ENCODE results near the gene EXOSC5.
A peak's percentile ranks its signal among the peaks of the same experiment; 100 is the strongest.
"Not testable (repeated sequence)": the region's sequence is repeated elsewhere in the genome, so short reads cannot be mapped to it uniquely, and the experiment has no call there.

Gene EXOSC5

GRCh38 chr19:41437944-41438574 is 40.9 kb upstream of the EXOSC5 start:
- peaks cover 17% of the 10 kb centered on the region; the same call in 1 of the 2 replicates for H3K79me2 ChIP-seq (ENCODE audit: insufficient read depth, low read length)
- H2AFZ ChIP-seq (ENCODE audit: low read length) = no peak overlapping the region
- H3K27me3 ChIP-seq (ENCODE audit: insufficient read depth, low read length, poor library complexity, severe bottlenecking) = no peaks in the 10 kb centered on the region
- peak overlapping the region; percentile 91 for H3K4me2 ChIP-seq (ENCODE audit: low read depth, low read length, poor library complexity, severe bottlenecking)
- H3K9ac ChIP-seq (ENCODE audit: low read depth, low read length, poor library complexity, severe bottlenecking) = peak overlapping the region; percentile 67
- H3K9me3 ChIP-seq (ENCODE audit: insufficient read depth, low read depth, low read length) = no peaks in the 10 kb centered on the region
- H3F3A ChIP-seq (ENCODE audit: low read depth) = no peaks in the 10 kb centered on the region
- H4K20me1 ChIP-seq (ENCODE audit: insufficient read depth, low read length, poor library complexity, severe bottlenecking) = no peaks in the 10 kb centered on the region
- peaks cover 1% of the 10 kb centered on the region; the same call in 1 of the 2 replicates for H3K36me3 ChIP-seq (ENCODE audit: insufficient read depth, low read length)
- TF ChIP-seq EZH2phosphoT487 (IDR thresholded peaks at IDR 0.05; ENCODE audit: borderline replicate concordance) (no peak), CTCF (conservative IDR thresholded peaks at IDR 0.05; ENCODE audit: low read length) (no peak)
- H3K4me3 ChIP-seq (ENCODE audit: low read length, poor library complexity, severe bottlenecking) = no peak overlapping the region
- peaks cover 12% of the 10 kb centered on the region for H3K4me1 ChIP-seq (ENCODE audit: insufficient read depth, low read length, poor library complexity, severe bottlenecking)
- H3K9me2 ChIP-seq (replicated peaks; ENCODE audit: low read depth, low read length) = no peaks in the 10 kb centered on the region

- Histone ChIP-seq H3K36me3 (ENCODE audit: insufficient read depth, low read length) (peaks cover 12% of the 10 kb centered on the region; the same call in 1 of the 2 replicates), H2AFZ (ENCODE audit: low read length) (no peak overlapping the region), H4K20me1 (ENCODE audit: insufficient read depth, low read length, poor library complexity, severe bottlenecking) (no peaks in the 10 kb centered on the region), H3K9me3 (ENCODE audit: insufficient read depth, low read depth, low read length) (no peaks in the 10 kb centered on the region), H3K27me3 (ENCODE audit: insufficient read depth, low read length, poor library complexity, severe bottlenecking) (no peaks in the 10 kb centered on the region), H3K9ac (ENCODE audit: low read depth, low read length, poor library complexity, severe bottlenecking) (no peak overlapping the region), H3K79me2 (ENCODE audit: insufficient read depth, low read length) (peaks cover 17% of the 10 kb centered on the region; the same call in 1 of the 2 replicates), H3K4me1 (ENCODE audit: insufficient read depth, low read length, poor library complexity, severe bottlenecking) (peaks cover 12% of the 10 kb centered on the region), H3F3A (ENCODE audit: low read depth) (no peaks in the 10 kb centered on the region), H3K4me2 (ENCODE audit: low read depth, low read length, poor library complexity, severe bottlenecking) (no peak overlapping the region), H3K9me2 (replicated peaks; ENCODE audit: low read depth, low read length) (no peaks in the 10 kb centered on the region), H3K4me3 (ENCODE audit: low read length, poor library complexity, severe bottlenecking) (no peak overlapping the region)
- TF ChIP-seq EZH2phosphoT487 (IDR thresholded peaks at IDR 0.05; ENCODE audit: borderline replicate concordance) = no peak
- no peak for TF ChIP-seq CTCF (conservative IDR thresholded peaks at IDR 0.05; ENCODE audit: low read length)
Observed at GRCh38 chr19:41436674-41436951, 39.5 kb upstream of the EXOSC5 start.

GRCh38 chr19:41435936-41436673 is 38.9 kb upstream of the EXOSC5 start:
- Histone ChIP-seq H3K79me2 (ENCODE audit: insufficient read depth, low read length) (peaks cover 17% of the 10 kb centered on the region; the same call in 1 of the 2 replicates), H3K9me3 (ENCODE audit: insufficient read depth, low read depth, low read length) (no peaks in the 10 kb centered on the region), H2AFZ (ENCODE audit: low read length) (no peak overlapping the region), H3K9ac (ENCODE audit: low read depth, low read length, poor library complexity, severe bottlenecking) (no peak overlapping the region), H3K36me3 (ENCODE audit: insufficient read depth, low read length) (peaks cover 12% of the 10 kb centered on the region; the same call in 1 of the 2 replicates), H3K4me1 (ENCODE audit: insufficient read depth, low read length, poor library complexity, severe bottlenecking) (peaks cover 12% of the 10 kb centered on the region), H3F3A (ENCODE audit: low read depth) (no peaks in the 10 kb centered on the region), H3K27me3 (ENCODE audit: insufficient read depth, low read length, poor library complexity, severe bottlenecking) (no peaks in the 10 kb centered on the region), H3K4me3 (ENCODE audit: low read length, poor library complexity, severe bottlenecking) (no peak overlapping the region), H3K4me2 (ENCODE audit: low read depth, low read length, poor library complexity, severe bottlenecking) (no peak overlapping the region), H4K20me1 (ENCODE audit: insufficient read depth, low read length, poor library complexity, severe bottlenecking) (no peaks in the 10 kb centered on the region), H3K9me2 (replicated peaks; ENCODE audit: low read depth, low read length) (no peaks in the 10 kb centered on the region)
- TF ChIP-seq EZH2phosphoT487 (IDR thresholded peaks at IDR 0.05; ENCODE audit: borderline replicate concordance) = no peak
- TF ChIP-seq CTCF (conservative IDR thresholded peaks at IDR 0.05; ENCODE audit: low read length) = no peak

GRCh38 chr19:41435376-41435775 is 38.2 kb upstream of the EXOSC5 start:
- Histone ChIP-seq H3K4me1 (ENCODE audit: insufficient read depth, low read length, poor library complexity, severe bottlenecking) (peaks cover 12% of the 10 kb centered on the region), H3K36me3 (ENCODE audit: insufficient read depth, low read length) (peaks cover 12% of the 10 kb centered on the region; the same call in 1 of the 2 replicates), H3K79me2 (ENCODE audit: insufficient read depth, low read length) (peaks cover 17% of the 10 kb centered on the region; the same call in 1 of the 2 replicates)
- H3K9ac ChIP-seq (ENCODE audit: low read depth, low read length, poor library complexity, severe bottlenecking); H2AFZ ChIP-seq (ENCODE audit: low read length); H3K4me2 ChIP-seq (ENCODE audit: low read depth, low read length, poor library complexity, severe bottlenecking); H3K9me3 ChIP-seq (ENCODE audit: insufficient read depth, low read depth, low read length); H3K4me3 ChIP-seq (ENCODE audit: low read length, poor library complexity, severe bottlenecking); H3K9me2 ChIP-seq (replicated peaks; ENCODE audit: low read depth, low read length); H3K27me3 ChIP-seq (ENCODE audit: insufficient read depth, low read length, poor library complexity, severe bottlenecking); H4K20me1 ChIP-seq (ENCODE audit: insufficient read depth, low read length, poor library complexity, severe bottlenecking); H3F3A ChIP-seq (ENCODE audit: low read depth): not testable (repeated sequence)
